PFSK-1 (cell line): ENCODE measurements around the gene RAB3GAP2.

ENCODE experiments used
- POLR2AphosphoS5 ChIP-seq: IDR thresholded peaks from 2 replicates; pipeline ENCODE4 v1.6.1; 2012; ENCODE audit warnings: low read depth, mild to moderate bottlenecking, control low read depth, low read length, moderate library complexity
- TF ChIP-seq, protein P1 (sequence below), 2 experiments: IDR thresholded peaks; 2 replicates each; pipeline versions ENCODE4 v1.6.1 to v1.8.0; 2011 to 2012; ENCODE audit warnings: low read depth in 2 of 2, low read length in 2 of 2, control low read depth in 1 of 2, inconsistent platforms in 1 of 2, mild to moderate bottlenecking in 1 of 2, moderate library complexity in 1 of 2; ENCODE audit not compliant: insufficient read depth in 1 of 2

DNA sequence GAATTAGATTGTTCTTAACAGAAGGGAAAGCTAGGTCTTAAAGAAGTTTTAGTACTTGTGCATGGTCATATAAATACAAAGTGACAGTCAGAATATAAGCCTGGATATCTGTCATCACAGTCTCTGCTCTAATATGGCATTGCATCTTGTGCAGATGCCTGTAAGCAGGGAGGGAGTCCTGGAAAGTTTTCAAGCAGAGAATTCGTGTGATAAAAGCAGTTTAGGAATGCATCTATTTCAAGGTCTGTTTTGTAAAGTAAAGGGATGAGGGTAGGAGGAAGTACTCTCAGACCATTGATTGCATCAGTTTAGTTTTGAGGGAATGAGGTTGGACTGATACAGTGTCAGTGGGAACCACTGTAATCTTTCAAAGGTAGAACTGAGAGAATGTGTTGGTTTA lies 147.7 kb downstream of the RAB3GAP2 start:
- no peak for TF ChIP-seq POLR2AphosphoS5
- TF ChIP-seq, protein P1, sequence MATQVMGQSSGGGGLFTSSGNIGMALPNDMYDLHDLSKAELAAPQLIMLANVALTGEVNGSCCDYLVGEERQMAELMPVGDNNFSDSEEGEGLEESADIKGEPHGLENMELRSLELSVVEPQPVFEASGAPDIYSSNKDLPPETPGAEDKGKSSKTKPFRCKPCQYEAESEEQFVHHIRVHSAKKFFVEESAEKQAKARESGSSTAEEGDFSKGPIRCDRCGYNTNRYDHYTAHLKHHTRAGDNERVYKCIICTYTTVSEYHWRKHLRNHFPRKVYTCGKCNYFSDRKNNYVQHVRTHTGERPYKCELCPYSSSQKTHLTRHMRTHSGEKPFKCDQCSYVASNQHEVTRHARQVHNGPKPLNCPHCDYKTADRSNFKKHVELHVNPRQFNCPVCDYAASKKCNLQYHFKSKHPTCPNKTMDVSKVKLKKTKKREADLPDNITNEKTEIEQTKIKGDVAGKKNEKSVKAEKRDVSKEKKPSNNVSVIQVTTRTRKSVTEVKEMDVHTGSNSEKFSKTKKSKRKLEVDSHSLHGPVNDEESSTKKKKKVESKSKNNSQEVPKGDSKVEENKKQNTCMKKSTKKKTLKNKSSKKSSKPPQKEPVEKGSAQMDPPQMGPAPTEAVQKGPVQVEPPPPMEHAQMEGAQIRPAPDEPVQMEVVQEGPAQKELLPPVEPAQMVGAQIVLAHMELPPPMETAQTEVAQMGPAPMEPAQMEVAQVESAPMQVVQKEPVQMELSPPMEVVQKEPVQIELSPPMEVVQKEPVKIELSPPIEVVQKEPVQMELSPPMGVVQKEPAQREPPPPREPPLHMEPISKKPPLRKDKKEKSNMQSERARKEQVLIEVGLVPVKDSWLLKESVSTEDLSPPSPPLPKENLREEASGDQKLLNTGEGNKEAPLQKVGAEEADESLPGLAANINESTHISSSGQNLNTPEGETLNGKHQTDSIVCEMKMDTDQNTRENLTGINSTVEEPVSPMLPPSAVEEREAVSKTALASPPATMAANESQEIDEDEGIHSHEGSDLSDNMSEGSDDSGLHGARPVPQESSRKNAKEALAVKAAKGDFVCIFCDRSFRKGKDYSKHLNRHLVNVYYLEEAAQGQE (IDR thresholded peaks at IDR 0.05; ENCODE audit: insufficient read depth in 1 of 2, low read depth in 2 of 2, low read length in 2 of 2), result no peak
